Panc1 (cell line): ENCODE results near the gene GSC.

ENCODE experiments used
- POLR2AphosphoS5 ChIP-seq: IDR thresholded peaks from 2 replicates; pipeline ENCODE4 v1.6.1; 2012; ENCODE audit warnings: mild to moderate bottlenecking, low read depth, low read length, moderate library complexity
- SIN3A ChIP-seq: IDR thresholded peaks from 2 replicates; pipeline ENCODE4 v1.6.1; 2012; ENCODE audit warnings: low read depth, mild to moderate bottlenecking, low read length, moderate library complexity, borderline replicate concordance; ENCODE audit not compliant: insufficient read depth
- TCF7L2 ChIP-seq: IDR thresholded peaks from 2 replicates; pipeline ENCODE4 v1.6.1; 2011; ENCODE audit warnings: mild to moderate bottlenecking, low read depth, low read length, inconsistent platforms
- TF ChIP-seq, protein P1 (sequence below): fragments of 450-650 bp; IDR thresholded peaks from 2 replicates; pipeline ENCODE4 v1.5.1; 2017; ENCODE audit warnings: mild to moderate bottlenecking
- TF ChIP-seq, protein P2 (sequence below), 2 experiments: IDR thresholded peaks; 2 replicates each; pipeline ENCODE4 v1.6.1; 2011 to 2012; ENCODE audit warnings: low read depth in 2 of 2, control low read depth in 1 of 2, low read length in 1 of 2, mild to moderate bottlenecking in 1 of 2, moderate library complexity in 1 of 2; ENCODE audit not compliant: insufficient read depth in 1 of 2

DNA sequence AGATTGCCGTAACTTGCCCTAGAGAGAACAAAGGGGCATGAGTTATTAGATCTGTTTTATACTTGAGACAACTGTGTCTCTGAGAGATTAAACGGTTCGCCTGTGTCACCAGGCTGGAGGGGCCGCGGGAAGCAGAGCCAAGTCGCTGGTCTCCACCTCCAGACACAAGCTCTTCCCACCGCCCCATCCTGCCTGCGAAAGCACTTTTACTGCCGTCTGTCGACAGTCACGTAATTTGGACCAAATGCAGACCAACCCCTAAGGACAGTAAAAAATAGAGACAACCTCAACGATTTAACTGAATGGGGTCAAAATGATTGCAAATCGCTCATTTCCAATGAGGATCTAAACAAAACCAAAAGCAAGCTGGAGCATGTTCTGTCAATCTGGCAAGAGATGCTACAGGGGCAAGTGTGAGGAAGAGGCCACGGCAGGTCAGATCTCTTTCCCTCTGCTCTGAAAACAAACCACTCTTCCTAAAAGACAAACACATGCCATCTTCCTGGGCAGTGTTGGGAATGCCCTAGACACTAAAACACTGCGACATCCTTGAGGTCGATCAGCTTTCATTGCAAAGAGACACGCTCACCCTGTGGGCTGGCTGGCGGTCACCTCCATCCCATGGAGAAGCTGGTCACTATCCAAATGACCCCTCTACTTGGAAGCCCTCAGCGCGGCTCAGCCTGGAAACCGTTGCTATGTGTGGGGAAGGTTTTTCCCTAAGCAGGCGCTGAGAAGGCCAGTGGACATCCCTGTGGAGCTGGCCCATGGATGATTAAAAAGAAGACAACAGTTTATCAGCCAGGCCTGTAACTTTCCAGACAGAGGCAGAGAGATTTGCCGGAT lies 17.1 kb downstream of the GSC start:
- TF ChIP-seq, protein P1, sequence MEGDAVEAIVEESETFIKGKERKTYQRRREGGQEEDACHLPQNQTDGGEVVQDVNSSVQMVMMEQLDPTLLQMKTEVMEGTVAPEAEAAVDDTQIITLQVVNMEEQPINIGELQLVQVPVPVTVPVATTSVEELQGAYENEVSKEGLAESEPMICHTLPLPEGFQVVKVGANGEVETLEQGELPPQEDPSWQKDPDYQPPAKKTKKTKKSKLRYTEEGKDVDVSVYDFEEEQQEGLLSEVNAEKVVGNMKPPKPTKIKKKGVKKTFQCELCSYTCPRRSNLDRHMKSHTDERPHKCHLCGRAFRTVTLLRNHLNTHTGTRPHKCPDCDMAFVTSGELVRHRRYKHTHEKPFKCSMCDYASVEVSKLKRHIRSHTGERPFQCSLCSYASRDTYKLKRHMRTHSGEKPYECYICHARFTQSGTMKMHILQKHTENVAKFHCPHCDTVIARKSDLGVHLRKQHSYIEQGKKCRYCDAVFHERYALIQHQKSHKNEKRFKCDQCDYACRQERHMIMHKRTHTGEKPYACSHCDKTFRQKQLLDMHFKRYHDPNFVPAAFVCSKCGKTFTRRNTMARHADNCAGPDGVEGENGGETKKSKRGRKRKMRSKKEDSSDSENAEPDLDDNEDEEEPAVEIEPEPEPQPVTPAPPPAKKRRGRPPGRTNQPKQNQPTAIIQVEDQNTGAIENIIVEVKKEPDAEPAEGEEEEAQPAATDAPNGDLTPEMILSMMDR: no peak
- TF ChIP-seq POLR2AphosphoS5: no peak
- no peak for TF ChIP-seq SIN3A
- TF ChIP-seq, protein P2, sequence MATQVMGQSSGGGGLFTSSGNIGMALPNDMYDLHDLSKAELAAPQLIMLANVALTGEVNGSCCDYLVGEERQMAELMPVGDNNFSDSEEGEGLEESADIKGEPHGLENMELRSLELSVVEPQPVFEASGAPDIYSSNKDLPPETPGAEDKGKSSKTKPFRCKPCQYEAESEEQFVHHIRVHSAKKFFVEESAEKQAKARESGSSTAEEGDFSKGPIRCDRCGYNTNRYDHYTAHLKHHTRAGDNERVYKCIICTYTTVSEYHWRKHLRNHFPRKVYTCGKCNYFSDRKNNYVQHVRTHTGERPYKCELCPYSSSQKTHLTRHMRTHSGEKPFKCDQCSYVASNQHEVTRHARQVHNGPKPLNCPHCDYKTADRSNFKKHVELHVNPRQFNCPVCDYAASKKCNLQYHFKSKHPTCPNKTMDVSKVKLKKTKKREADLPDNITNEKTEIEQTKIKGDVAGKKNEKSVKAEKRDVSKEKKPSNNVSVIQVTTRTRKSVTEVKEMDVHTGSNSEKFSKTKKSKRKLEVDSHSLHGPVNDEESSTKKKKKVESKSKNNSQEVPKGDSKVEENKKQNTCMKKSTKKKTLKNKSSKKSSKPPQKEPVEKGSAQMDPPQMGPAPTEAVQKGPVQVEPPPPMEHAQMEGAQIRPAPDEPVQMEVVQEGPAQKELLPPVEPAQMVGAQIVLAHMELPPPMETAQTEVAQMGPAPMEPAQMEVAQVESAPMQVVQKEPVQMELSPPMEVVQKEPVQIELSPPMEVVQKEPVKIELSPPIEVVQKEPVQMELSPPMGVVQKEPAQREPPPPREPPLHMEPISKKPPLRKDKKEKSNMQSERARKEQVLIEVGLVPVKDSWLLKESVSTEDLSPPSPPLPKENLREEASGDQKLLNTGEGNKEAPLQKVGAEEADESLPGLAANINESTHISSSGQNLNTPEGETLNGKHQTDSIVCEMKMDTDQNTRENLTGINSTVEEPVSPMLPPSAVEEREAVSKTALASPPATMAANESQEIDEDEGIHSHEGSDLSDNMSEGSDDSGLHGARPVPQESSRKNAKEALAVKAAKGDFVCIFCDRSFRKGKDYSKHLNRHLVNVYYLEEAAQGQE (IDR thresholded peaks at IDR 0.05; ENCODE audit: insufficient read depth in 1 of 2, low read depth in 2 of 2, low read length in 1 of 2): no peak
- TF ChIP-seq TCF7L2: no peak
